HG03025 (cell line): ENCODE data around the gene NNAT.
"Not testable (repeated sequence)": the region's sequence is repeated elsewhere in the genome, so short reads cannot be mapped to it uniquely, and the experiment has no call there.

Source experiments
- ATAC-seq: cut with Tn5 transposase; IDR thresholded peaks from one replicate; pipeline ENCODE4 v1.9.1; 2021; ENCODE audit warnings: mild to moderate bottlenecking, moderate library complexity; ENCODE audit not compliant: unreplicated experiment, low FRiP score

The NNAT gene

GRCh38 chr20:37538003-37538402 lies 17.0 kb downstream of the NNAT start:
- ATAC-seq = no peak

- ATAC-seq = no peak
Observed at GRCh38 chr20:37539424-37539823, 18.4 kb downstream of the NNAT start.

GRCh38 chr20:37540001-37540400 lies 19.0 kb downstream of the NNAT start:
- no peak for ATAC-seq

GRCh38 chr20:37540838-37541237 lies 19.8 kb downstream of the NNAT start:
- not testable (repeated sequence) for ATAC-seq

- ATAC-seq = no peak
Observed at GRCh38 chr20:37541326-37541725, 20.3 kb downstream of the NNAT start.

- ATAC-seq = no peak
Observed at GRCh38 chr20:37542281-37542680, 21.2 kb downstream of the NNAT start.

- ATAC-seq = no peak
Observed at GRCh38 chr20:37543828-37544227, 22.8 kb downstream of the NNAT start.

- ATAC-seq = no peak
Observed at GRCh38 chr20:37544386-37544785, 23.3 kb downstream of the NNAT start.

GRCh38 chr20:37545516-37545915 lies 24.5 kb downstream of the NNAT start:
- ATAC-seq = no peak

- no peak for ATAC-seq
Observed at GRCh38 chr20:37547912-37548311, 26.9 kb downstream of the NNAT start.

- ATAC-seq = not testable (repeated sequence)
Observed at GRCh38 chr20:37550101-37550920, 29.3 kb downstream of the NNAT start.

GRCh38 chr20:37551660-37552059 lies 30.6 kb downstream of the NNAT start:
- not testable (repeated sequence) for ATAC-seq

GRCh38 chr20:37552415-37552814 lies 31.4 kb downstream of the NNAT start:
- no peak for ATAC-seq

- ATAC-seq = not testable (repeated sequence)
Observed at GRCh38 chr20:37554721-37555298, 33.8 kb downstream of the NNAT start.

- no peak for ATAC-seq
Observed at GRCh38 chr20:37556538-37556937, 35.5 kb downstream of the NNAT start.

- ATAC-seq = no peak
Observed at GRCh38 chr20:37558306-37558705, 37.3 kb downstream of the NNAT start.

- no peak for ATAC-seq
Observed at GRCh38 chr20:37558779-37559178, 37.7 kb downstream of the NNAT start.

GRCh38 chr20:37559312-37560027 lies 38.4 kb downstream of the NNAT start:
- no peak for ATAC-seq

- no peak for ATAC-seq
Observed at GRCh38 chr20:37560629-37561028, 39.6 kb downstream of the NNAT start.

- no peak for ATAC-seq
Observed at GRCh38 chr20:37562695-37563480, 41.8 kb downstream of the NNAT start.

GRCh38 chr20:37564016-37564387 lies 43.0 kb downstream of the NNAT start:
- ATAC-seq = no peak
